Fibroblast of upper back skin (primary cell): ENCODE data around the gene WNK1.
"Not testable (repeated sequence)": the region's sequence is repeated elsewhere in the genome, so short reads cannot be mapped to it uniquely, and the experiment has no call there.

ENCODE experiments used
- DNase-seq: peaks from one replicate; pipeline ENCODE4 v3.0.0-alpha.2; 2013

WNK1 gene

DNA sequence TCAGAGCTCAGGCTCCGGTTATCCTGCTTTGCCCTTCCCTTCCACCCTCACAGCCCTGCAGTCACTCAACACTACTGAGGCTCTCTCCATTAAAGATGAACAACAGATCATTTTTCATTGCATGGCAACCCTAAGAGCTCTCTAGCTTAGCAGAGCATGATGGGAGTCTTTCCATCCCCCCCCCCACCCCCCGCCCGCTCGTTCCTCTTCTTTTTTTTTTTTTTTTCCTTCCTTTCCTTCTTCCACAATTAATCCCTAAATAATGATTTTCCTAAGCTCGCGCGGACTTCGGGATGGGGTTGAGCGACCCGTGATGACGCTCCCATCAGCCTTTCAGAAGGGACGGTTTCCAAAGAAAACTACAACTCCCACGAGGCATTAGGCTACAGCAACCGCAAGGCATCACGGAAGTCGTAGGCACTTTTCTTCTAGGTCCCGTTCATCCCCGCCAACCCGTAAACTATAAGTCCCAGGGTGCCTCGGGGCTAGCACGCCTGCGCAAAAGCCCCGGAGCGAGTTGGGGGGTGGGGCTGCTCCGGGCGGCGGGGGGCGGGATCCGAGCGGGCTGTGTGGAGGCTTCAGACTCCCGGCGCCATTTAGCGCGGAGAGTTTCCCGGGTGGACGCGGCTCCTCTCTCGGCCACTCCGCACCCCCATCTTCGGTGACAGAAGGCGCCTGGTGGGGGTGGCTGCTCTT, at the start of gene WNK1:
TSS of gene WNK1 (plus strand) at position 581 of the 696 bp plus-strand sequence. CDS start 987 bp downstream, outside the sequence.
- DNase-seq = peak; percentile 100

DNA sequence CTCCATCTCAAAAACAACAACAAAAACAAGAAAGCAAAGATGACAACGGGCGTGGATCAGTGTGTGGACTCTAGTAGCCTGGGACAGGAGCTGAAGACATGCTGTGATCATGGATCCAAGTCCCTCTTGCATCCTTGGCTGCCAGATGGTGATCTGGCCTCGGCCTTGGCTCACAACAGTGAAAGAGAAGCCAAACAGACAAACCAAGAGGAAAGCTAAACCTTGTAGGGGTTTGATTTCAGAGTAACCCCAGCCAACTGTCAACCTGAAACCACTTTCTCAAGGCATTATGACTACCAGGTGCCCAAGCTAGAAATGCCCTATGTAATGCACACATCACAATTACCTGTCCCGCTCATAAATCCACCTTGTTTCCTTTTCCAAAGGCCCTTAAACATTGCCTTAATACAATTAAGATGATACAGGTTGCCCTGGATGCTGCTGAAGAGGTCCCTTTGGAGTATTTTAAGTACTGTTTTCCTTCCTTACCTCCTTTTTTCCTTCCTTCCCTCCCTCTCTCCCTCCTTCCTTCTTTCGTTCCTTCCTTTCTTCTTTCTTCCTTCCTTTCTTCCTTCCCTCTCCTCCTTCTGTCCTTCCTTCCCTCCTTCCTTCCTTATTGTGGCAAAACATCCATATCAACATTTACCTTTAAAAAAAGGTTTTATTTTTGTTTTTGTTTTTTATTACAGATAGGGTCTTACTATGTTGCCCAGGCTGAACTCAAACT, 47.7 kb upstream of the WNK1 start:
- no peak for DNase-seq

DNA sequence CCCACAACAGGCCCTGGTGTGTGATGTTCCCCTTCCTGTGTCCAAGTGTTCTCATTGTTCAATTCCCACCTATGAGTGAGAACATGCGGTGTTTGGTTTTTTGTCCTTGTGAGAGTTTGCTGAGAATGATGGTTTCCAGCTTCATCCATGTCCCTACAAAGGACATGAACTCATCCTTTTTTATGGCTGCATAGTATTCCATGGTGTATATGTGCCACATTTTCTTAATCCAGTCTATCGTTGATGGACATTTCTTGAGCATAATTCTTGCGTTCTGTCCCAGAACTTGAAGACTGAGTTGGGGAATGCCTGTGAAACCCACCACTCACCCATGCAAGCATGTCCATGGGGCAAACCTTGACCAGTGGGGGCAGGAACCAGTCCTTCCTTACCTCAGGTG, 44.3 kb upstream of the WNK1 start:
- DNase-seq = not testable (repeated sequence)

DNA sequence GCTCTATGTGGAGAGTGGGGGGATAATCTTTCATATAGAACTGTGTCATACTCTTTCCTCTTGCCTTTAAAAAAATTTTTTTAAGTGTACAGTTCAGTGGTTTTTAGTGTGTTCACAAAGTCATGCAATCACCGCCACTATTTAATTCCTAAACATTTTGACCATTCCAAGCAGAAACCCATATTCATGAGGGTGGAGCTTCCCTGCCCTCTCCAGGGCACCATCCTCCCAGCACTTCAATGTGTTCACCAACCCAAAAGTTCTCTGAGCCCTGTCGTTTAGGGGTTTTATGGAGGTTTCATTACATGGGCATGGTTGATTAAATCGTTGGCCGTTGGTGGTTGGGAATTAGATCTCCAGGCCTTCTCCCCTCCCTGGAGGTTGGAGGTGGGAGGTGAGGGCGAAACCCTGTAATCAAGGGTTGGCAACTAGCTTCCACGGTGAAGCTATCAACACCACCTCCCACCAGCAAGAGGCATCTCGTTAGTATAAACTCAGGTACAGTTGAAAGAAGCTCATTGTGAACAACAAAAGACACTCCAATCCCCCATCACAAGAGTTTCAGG, 42.8 kb upstream of the WNK1 start:
- DNase-seq = no peak

DNA sequence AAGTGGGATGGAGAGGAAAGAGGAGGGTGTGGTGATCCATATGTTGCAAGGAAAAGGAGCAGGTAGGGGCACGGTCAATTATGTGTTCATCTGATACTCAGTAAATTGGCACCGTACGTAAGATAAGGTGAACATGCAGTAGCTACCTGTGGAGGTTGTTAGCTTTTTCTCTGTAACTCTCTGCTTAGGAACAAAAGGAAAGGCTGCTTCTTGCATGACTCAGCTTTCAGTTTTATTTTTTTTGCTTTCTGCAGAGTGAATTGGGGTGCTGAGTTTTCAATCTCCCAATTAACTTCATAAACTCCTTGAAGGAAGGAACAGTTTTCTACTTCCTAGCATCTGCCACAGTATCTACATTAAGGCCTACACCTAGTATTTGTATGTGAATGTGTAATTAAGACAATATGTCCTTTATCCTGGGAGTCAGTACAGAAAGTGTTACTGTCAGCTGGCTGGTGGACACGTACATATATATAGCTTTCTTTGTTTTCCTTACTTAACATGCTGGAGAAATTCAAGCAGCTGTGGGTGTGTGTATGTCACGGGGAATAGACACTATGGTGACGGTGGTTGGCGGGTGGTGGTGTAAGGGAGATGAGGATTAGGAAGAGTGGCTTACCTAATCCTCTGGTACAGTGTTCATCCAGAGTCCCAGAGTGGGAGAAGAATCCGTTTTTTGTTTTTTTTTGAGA, 40.1 kb upstream of the WNK1 start:
- no peak for DNase-seq

DNA sequence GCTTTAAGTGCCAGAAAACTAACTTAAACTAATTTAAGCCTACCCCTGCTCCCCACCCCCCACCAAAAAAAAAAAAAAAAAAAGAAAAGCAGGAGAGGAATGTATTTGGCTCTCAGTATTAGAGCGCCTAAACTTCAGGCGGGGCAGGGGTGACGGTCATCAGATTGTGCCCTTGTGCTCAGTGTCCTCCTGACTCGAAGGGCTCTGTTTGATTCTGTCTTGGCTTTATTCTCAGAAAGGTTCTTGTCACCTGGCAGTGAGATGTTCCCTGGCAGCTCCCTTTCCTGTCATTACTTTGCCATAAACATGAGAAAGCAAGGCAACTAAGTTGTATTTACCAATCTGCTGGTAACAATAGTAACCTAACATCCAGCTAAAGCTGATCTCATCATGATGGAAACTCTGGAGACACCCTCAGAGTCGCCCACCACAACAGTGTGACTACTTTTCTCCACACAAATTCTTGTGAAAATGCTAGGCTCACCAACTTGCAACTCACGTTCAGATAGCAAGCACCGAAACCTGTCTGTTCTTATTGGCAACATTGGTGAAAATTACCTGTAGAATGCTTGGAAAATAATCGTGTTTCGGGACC, 39.0 kb upstream of the WNK1 start:
- no peak for DNase-seq

DNA sequence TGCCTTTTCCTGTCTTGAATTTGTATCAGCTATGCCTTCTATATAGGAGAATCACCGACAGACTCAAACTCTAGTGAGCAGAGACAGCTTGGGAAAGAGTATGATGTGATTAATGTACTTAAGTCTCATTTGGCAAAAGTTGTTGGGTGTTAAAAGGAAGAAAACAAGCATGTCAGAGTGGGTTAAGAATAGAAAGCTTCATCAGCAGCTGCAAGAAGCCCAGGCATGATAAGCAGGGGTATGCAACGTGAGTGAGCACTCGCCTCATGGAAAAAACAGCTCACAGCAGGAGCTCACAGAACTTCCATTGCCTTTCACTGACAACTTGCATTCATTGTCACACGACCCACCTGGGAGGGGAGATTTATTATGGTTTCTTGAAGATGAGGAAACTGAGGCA, 35.9 kb upstream of the WNK1 start:
- no peak for DNase-seq

DNA sequence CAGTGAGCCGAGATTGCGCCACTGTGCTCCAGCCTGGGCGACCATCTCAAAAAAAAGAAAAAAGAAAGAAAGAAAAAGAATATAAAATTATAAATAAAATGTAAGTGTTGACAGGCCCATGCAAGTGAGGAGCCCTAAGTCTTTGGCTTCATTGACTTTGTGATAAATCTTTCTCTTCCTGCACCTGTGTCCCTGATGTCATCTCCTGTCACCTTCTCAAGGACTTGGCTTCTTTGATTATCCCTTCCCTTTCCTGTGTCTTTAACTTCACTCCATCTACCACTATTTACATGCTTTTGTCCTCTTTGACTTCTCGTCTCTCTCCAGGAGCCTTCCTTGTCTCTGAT, 33.6 kb upstream of the WNK1 start:
- no peak for DNase-seq

DNA sequence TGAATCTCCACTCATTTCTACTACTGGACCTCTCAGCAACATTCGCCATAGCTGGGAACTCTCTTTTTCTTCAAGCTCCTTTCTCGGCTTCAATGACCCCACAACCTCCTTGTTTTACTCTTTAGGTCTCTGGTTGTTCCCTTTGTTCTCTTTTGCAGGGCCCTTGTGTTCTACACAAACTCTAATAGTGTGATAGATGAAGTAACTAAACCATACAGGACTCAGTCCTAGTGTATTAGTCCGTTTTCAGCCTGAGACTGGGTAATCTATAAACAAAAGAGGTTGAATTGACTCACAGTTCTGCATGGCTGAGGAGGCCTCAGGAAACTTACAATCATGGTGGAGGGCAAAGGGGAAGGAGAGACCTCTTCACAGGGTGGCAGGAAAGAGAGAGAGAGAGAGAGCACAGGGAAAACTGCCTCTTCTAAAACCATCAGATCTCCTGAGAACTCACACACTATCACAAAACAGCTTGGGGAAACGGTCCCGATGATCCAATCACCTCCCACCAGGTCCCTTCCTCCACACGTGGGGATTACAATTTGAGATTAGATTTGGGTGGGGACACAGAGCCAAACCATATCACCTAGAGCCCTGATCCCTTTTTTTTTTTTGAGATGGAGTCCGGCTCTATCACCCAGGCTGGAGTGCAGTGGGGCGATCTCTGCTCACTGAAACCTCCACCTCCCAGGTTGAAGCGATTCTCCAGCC, 32.0 kb upstream of the WNK1 start:
- no peak for DNase-seq

DNA sequence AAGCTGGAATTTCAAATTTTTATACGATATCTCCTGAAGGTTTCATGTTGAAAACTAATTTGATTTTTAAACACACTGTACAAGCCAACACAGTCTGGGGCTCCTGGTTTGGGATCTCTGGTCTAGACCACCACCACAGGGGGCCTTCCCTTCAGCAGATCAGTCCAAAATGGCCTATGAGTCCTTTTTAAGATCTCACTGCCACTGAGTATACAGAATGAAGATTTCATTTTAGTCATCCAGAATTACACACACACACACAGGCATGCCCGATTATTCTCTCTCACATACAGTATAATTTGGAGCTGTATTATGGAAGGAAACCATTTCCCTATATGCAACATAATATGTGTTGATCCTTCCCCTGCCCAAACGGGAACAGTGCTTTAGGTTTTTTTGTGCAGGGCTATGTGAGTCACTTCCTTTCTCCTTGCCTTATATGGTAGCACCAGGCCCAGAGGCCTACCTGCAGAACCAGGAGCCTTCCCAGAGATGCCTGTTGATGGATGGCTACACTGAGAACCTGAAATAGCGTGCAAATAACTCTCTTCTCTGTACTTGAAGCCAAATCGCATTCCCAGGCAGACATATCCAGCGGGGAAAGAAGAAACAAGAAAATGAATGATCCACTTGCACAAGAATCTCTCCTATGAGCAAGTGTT, 28.1 kb upstream of the WNK1 start:
- DNase-seq = no peak

DNA sequence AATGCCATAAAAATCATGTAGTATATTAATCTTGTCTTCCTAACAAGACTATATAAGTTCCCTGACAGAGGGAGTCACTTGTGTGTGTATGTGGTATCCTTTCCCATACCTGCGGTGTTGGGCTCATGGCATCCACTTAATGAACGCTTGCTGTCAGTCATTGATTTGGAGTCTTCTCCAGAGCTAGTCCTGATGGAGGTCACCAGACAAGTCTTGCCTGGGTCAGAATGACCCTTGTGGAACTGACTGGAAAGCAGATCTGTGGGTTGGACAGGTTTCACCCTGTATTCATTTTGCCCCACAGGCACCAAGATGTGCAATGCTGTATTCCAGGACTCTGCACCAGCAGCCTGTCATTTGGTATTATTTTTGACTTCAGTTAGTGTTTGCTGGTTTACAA, 27.3 kb upstream of the WNK1 start:
- DNase-seq = no peak

DNA sequence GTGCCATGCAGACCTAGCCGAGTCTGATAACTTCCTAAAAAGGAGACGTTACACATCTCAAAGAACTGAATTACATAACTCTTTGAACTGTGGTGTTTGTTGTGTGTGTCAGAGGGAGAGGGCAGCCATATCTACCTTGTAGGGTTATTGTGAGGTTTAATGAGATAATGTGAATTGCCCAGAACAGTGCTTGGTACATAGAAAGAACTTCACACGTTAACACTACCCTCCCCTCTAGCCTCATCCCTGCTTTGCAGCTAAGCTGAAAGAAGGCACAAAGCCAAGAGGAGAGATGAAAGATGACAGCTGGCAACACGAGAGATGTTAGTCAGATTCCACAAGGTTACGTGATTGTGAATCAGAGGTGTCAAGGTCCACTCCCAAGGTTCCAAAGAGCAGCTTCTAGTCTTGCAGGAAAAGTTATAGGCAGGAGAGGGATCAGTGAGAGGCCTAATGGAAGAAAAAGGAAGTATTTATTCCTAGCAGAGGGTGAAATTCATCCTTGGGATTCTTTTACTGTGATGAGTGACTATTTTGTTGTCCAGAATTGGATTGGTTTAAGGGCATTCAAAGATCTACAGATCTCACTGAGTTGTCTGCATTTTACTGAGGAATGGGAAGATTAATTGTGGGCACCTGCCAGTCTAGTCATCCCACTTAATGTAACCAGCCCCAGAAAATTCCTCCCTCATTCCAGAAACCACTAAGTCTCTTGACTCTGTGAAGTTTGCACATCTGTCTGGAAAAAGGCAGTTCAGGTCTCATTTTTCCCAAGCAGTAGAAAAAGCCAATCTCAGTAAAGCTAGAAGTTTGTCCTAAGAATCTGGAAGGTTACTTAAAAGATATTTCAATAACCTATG, 25.9 kb upstream of the WNK1 start:
- DNase-seq = peak; percentile 48

DNA sequence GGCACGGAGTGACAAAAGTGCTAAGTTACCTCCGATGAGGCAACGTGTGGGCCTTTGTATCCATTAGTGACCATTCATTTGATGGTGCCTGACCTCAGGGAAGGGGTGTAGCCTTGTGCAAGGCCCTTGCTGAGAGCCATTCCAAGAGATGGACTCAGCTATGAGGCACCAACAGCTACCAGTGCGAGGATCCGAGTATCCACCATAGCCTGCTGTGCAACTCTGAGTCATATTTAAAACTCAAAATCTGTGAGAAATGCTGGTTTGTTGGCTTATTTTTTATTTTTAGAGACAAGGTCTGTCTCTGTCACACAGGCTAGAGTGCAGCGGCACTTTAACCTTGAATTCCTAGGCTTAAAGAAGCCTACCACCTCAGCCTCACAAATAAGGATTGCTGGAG, 25.1 kb upstream of the WNK1 start:
- no peak for DNase-seq

DNA sequence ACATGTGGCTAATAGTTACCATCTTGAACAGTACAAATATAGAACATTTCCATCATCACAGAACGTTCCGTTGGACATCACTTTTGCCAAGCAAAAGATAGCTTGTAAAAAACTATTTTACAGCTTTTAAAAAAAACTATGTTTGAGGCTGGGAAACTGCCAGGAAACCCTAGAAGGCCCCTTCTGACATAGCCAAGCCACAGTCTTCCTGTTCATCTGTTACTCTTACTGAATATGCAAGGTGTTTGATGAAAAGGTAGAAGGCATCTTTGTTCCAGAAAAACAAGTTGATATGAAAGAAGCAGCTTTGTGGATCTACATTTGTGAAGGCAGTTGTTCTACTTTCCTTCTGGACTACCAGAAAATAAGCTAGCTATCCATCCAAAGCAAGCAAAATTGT, 23.6 kb upstream of the WNK1 start:
- no peak for DNase-seq

DNA sequence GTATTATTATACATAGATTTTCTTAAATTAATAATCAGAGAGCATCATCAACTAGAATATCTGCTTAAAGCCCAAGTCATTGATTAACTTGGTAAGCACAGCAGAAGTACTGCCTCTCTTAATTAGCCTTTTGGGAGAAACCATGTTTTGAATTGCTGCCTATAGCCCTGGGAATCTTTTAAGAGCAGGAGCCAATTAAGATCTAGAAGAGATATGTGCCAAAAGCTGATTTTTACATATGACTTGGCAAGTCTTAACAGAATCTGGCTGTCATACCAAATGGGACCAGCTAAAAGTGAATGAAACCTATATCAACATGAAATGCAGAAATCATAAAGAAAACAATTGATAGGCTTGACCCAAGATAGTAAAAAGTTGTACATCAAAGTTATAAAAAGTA, 23.2 kb upstream of the WNK1 start:
- no peak for DNase-seq

DNA sequence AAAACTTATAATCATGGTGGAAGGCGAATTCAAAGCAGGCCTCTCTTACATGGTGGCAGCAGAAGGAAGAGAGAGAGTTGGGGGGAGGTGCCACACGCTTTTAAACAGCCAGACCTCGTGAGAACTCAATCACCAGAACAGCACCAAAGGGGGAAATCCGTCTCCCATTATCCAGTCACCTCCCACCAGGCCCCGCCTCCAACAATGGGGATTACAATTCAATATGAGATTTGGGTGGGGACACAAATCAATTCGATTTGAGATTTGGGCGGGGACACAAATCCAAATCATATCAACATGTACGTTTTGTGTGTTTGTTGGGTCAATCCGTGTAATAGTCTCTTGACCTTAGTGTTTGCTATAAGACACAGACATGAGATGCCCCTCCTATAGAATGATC, 21.8 kb upstream of the WNK1 start:
- DNase-seq = no peak

DNA sequence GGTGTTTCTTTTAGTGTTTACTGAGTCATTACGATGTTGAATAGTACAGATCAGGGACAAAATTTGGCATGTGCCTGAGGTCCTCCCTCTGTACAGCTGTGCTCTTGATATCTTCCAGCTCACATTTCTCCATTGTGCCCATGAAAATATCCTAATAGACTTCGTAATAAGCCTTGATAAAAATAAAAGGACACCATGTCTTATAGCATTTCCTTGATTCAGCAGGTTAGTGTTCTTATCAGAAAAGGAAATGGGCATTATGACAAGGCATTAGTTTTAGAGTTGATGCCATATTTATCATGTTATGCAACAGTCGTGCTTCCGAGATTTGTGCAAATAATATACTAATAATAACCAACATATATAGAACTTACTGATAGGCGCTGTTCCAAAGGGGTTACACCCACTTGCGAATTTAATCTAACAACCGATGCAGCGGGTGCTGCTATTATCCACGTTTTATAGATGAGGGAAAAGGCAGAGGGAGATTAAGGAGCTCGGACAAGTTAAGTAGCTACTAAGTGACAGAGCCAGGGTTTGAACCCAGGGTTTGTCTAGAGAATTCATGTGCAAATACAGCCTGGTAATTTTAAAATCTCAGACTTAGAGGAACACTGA, 15.1 kb upstream of the WNK1 start:
- no peak for DNase-seq

DNA sequence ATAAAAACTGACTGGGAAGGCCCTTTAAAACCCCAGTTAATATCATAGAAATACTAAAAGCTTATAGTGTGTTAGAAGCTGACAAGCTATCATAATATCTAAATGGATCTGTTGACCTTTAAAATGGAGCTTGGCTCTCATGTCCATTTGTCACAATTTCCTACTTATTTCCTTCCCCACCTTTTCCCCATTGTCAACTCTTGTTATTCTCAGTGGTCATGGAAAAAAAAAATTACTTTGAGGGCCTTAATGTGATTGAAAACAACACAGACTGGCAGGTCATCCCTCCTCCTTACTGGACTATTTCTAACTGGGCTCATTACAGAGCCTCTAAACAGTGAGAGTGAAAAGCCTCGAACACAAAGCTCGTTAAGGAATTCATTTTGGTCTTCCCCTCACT, 13.7 kb upstream of the WNK1 start:
- DNase-seq = no peak

DNA sequence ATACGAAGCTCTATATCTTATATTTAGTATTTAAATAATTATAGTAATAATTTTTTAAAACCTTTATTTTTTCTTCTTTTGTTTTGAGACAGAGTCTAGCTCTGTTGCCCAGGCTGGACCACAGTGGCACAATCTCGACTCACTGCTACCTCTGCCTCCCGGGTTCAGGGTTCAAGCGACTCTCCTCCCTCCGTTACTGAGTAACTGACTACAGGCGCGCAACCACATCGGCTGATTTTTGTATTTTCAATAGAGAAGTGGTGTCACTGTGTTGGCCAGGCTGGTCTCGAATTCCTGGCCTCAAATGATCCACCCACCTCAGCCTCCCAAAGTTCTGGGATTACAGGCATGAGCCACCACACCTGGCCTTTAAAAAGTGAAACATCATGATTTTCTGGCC, 13.0 kb upstream of the WNK1 start:
- DNase-seq = no peak

DNA sequence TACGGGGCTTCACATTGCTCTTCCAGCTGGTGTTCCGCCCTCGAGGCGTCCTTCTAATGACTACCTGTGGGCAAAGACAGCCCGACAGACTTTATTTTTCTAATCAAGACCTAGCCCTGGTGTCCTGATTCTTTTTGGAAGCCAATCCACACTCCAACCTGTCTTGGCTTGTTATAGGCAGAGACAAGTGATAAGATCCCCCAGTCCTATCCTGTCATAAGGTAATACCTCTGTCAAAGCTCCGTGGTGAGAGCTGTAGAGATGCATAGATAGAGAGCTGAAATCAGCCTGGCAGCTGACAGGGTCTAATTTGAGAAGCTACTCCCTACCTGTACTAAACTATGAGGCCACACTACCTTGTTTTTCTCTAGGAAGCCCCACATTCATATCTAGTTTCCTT, 11.5 kb upstream of the WNK1 start:
- DNase-seq = no peak

DNA sequence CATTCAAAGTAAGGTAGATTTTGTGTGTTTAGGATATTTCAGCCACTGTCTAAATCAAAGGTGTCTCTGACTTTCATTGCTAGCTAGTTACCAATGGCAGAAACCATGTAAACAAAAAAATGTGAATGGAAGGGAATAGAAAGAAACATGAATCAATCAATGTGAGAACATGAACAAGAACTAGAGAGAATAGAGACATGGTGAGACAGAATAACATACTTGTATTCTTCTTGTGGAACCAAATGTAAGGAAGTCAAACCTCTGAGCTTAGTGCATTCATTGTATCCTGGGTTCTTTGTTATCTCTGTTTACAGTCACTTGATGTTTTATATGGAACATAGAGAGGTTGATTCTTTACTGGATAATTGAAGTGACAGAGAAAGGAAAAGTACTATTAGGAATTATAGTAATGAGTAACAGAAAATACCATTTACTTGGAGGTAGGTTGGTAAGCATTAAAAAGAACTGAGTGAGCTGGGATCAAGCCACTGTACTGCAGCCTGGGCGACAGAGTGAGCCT, 2.6 kb upstream of the WNK1 start:
- DNase-seq = no peak
